ENCODE measurements around the gene EZH2. TPM values are rescaled to one million over a fixed set of nuclear protein-coding genes. Genes with fewer than 3 reads are reported as not detected.
A peak's percentile ranks its signal among the peaks of the same experiment; 100 is the strongest.

EZH2 gene
- total RNA-seq, 1 experiment from 2014 or later: 19.4 TPM

DNA sequence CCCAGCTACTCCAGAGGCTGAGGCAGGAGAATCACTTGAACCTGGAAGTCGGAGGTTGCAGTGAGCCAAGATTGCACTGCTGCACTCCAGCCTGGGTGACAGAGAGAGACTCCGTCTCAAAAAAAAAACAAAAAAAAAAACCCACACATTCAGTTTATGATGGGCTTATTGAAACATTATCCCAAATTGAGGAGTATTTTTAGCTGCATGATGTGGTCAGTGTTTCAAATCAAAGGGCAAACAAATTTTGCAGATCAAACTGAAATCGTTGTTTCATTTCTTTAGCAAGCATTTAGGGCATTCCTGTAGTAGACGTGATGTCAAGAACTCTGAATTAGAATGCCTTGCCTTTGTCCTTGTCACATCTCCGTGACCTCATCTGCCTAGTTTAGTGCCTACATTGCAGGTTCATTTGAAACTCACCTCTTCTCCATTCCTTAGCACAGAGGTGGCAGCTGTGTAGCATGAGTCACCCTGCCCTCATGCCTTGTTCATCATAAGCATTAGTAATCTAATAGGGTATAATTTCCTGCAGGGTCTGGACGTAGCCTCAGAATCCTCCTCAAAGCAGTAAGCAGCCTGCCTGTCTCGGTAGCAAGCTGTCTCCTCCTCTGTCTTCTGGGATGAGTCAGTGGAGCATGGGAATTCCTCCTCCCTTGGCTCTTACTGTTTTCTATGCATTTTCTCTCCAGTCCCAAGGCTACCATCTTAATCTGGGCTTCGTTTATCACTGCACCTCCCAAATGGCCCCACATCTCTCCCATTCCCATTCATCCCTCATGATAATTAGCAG lies 111.6 kb downstream of the EZH2 start:
- Histone ChIP-seq H3K27me3 (no peaks in the 10 kb centered on the region), H3K4me3 (no peak overlapping the region), H3K36me3 (peaks cover 11% of the 10 kb centered on the region), H3K9me3 (no peaks in the 10 kb centered on the region)
- DNase-seq: peak; percentile 87

- DNase-seq: no peak
- no peaks in the 10 kb centered on the region for H3K27me3 ChIP-seq
- H3K36me3 ChIP-seq: peaks cover 8% of the 10 kb centered on the region
- H3K4me3 ChIP-seq: no peak overlapping the region
- no peaks in the 10 kb centered on the region for H3K9me3 ChIP-seq
These were observed 114.1 kb downstream of the EZH2 start for GRCh38 chr7:148770004-148770403.

DNA sequence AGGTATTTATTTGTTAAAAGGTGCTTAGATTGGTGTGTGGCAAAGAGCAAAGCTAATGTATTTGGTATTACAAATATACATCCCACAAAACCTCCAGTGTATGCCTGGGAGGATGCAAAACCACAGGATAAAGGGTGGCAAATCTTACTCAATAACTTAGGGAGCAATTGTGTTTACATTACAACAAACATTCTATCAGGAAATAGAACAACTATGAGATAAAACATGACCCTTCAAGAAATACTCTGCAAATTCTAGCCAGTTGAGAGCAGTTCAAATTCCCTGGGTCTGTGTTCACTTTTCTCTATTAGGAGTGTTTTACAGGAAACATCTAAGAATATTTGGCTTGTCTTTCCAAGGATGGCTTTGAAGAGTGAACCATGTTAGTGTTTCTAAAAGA lies 120.5 kb downstream of the EZH2 start:
- Histone ChIP-seq H3K27me3 (no peaks in the 10 kb centered on the region), H3K36me3 (peaks cover 4% of the 10 kb centered on the region), H3K4me3 (no peak overlapping the region), H3K9me3 (no peaks in the 10 kb centered on the region)
- no peak for DNase-seq

DNA sequence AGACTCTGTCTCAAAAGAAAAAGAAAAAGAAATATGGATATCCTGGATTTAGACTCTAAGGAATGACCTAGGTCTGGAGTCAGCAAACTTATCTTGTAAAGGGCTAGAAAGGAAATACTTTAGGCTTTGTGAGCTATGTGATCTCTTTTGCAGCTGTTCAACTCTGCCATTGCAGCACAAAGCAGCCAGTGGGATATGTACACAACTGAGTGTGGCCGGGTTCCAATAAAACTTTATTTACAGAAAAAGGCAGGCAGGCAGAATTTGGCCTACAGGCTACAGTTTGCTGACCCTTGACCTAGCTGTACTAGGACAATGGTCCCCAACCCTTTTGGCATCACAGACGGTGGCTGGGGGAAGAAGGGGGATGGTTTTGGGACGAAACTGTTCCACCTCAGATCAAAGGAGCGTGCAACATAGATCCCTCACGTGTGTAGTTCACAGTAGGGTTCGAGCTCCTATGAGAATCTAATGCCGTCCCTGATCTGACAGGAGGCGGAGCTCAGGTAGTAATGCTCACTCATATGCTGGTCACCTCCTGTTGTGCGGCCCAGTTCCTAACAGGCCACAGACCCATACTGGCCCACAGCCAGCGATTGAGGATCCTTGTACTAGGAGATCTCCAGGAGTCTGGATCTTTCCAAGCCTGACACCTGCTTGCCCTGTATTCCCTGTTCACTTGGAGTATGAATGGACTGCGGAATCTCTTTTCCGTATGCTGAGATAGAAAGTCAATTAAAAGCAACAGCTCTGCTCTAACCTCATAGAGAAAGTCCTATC lies 122.4 kb downstream of the EZH2 start:
- Histone ChIP-seq H3K9me3 (no peaks in the 10 kb centered on the region), H3K27me3 (no peaks in the 10 kb centered on the region), H3K4me3 (no peak overlapping the region), H3K36me3 (peaks cover 12% of the 10 kb centered on the region)
- no peak for DNase-seq

Other genes with a start within 250 kb of the EZH2 start
- gene CUL1, start 185.4 kb downstream of the EZH2 start, total RNA-seq (2014; rRNA removed; shearing (Covaris generic); ENCODE audit: low replicate concordance): 32.0 and 37.7 TPM in 2 replicates
- 189 and 204 TPM in 2 replicates for gene PDIA4, start 144.2 kb upstream of the EZH2 start, total RNA-seq (2014; rRNA removed; shearing (Covaris generic); ENCODE audit: low replicate concordance)
- gene ZNF786, start 206.4 kb upstream of the EZH2 start, total RNA-seq (2014; rRNA removed; shearing (Covaris generic); ENCODE audit: low replicate concordance): 3.6 and 4.5 TPM in 2 replicates
- gene ZNF425, start 242.0 kb upstream of the EZH2 start, total RNA-seq (2014; rRNA removed; shearing (Covaris generic); ENCODE audit: low replicate concordance): 1.2 and 1.9 TPM in 2 replicates

Measured in MG63 (cell line).